ENCODE data around the gene POLE.
"Not testable (repeated sequence)": the region's sequence is repeated elsewhere in the genome, so short reads cannot be mapped to it uniquely, and the experiment has no call there.

POLE gene

GRCh38 chr12:132718644-132719043 is 31.5 kb upstream of the POLE start:
- no peak for DNase-seq

GRCh38 chr12:132717531-132718387 is 30.6 kb upstream of the POLE start:
- DNase-seq: no peak

GRCh38 chr12:132717011-132717410 is 29.9 kb upstream of the POLE start:
- no peak for DNase-seq

- DNase-seq: no peak
Observed at GRCh38 chr12:132716356-132716755, 29.2 kb upstream of the POLE start.

- DNase-seq: no peak
Observed at GRCh38 chr12:132715874-132716273, 28.7 kb upstream of the POLE start.

GRCh38 chr12:132713123-132713522 is 26.0 kb upstream of the POLE start:
- no peak for DNase-seq

GRCh38 chr12:132711080-132711843 is 24.1 kb upstream of the POLE start:
- no peak for DNase-seq

GRCh38 chr12:132710405-132711079 is 23.4 kb upstream of the POLE start, which contains the start of gene PGAM5:
PGAM5 (plus strand) TSS chr12:132710842; CDS start chr12:132710877, 35 bp downstream.
- DNase-seq: peak; percentile 93

- no peak for DNase-seq
Observed at GRCh38 chr12:132710043-132710404, 22.9 kb upstream of the POLE start.

GRCh38 chr12:132708150-132708549 is 21.0 kb upstream of the POLE start:
- no peak for DNase-seq

- DNase-seq: no peak
Observed at GRCh38 chr12:132707241-132707640, 20.1 kb upstream of the POLE start.

GRCh38 chr12:132703641-132704040 is 16.5 kb upstream of the POLE start:
- no peak for DNase-seq

GRCh38 chr12:132702640-132703039 is 15.5 kb upstream of the POLE start:
- DNase-seq: no peak

- DNase-seq: no peak
Observed at GRCh38 chr12:132700212-132700822, 13.2 kb upstream of the POLE start.

GRCh38 chr12:132698341-132698740 is 11.2 kb upstream of the POLE start:
- no peak for DNase-seq

- DNase-seq: no peak
Observed at GRCh38 chr12:132695431-132695830, 8.3 kb upstream of the POLE start.

- not testable (repeated sequence) for DNase-seq
Observed at GRCh38 chr12:132694888-132695287, 7.7 kb upstream of the POLE start.

GRCh38 chr12:132692030-132692429 is 4.9 kb upstream of the POLE start:
- not testable (repeated sequence) for DNase-seq

- DNase-seq: no peak
Observed at GRCh38 chr12:132690112-132690511, 3.0 kb upstream of the POLE start.

- no peak for DNase-seq
Observed at GRCh38 chr12:132689227-132689626, 2.1 kb upstream of the POLE start.

- peak; percentile 14 for DNase-seq
Observed at GRCh38 chr12:132686825-132687210, 324 bp downstream of the POLE start.

GRCh38 chr12:132685400-132685799 is 1.7 kb downstream of the POLE start:
- no peak for DNase-seq

GRCh38 chr12:132677492-132677891 is 9.7 kb downstream of the POLE start:
- DNase-seq: no peak
